HepG2 (cell line): ENCODE data around the gene EWSR1. TPM values are rescaled to one million over a fixed set of nuclear protein-coding genes. Genes with fewer than 3 reads are reported as not detected.

Source experiments
- CEBPG ChIP-seq: IDR thresholded peaks from 2 replicates; pipeline ENCODE4 v1.6.1; 2016
- GTF2F1 ChIP-seq: fragments of 150-350 bp; IDR thresholded peaks from 2 replicates; pipeline ENCODE4 v1.6.1; 2014; ENCODE audit warnings: low read length
- HOXD1 ChIP-seq: sonication (generic); formaldehyde crosslinking; IDR thresholded peaks from 2 replicates; pipeline ENCODE4 v1.5.0; 2020; ENCODE audit warnings: missing genetic modification reagents
- JUN ChIP-seq: sonication (generic); formaldehyde crosslinking; IDR thresholded peaks from 2 replicates; pipeline ENCODE4 v1.4.0; 2020; ENCODE audit warnings: mild to moderate bottlenecking, missing genetic modification reagents
- KDM2A ChIP-seq: sonication (generic); formaldehyde crosslinking; IDR thresholded peaks from 2 replicates; pipeline ENCODE4 v1.4.0; 2020; ENCODE audit warnings: low read depth, missing genetic modification reagents, borderline replicate concordance
- MTA3 ChIP-seq: sonication (generic); formaldehyde crosslinking; IDR thresholded peaks from 2 replicates; pipeline ENCODE4 v1.4.0; 2020; ENCODE audit warnings: missing genetic modification reagents
- RFX5 ChIP-seq: IDR thresholded peaks from 2 replicates; pipeline ENCODE4 v1.6.1; 2011; ENCODE audit warnings: low read depth, low read length, improper control_type of control experiment
- SAFB2 ChIP-seq: sonication (generic); formaldehyde crosslinking; IDR thresholded peaks from 2 replicates; pipeline ENCODE4 v1.5.1; 2020; ENCODE audit warnings: missing genetic modification reagents, low read depth, mild to moderate bottlenecking, borderline replicate concordance
- TOPORS ChIP-seq: sonication (generic); formaldehyde crosslinking; IDR thresholded peaks from 2 replicates; pipeline ENCODE4 v1.8.0; 2023; ENCODE audit warnings: mild to moderate bottlenecking, missing genetic modification reagents
- ZNF251 ChIP-seq: sonication (generic); formaldehyde crosslinking; IDR thresholded peaks from 2 replicates; pipeline ENCODE4 v1.9.0; 2021; ENCODE audit warnings: mild to moderate bottlenecking, missing genetic modification reagents
- ZNF605 ChIP-seq: sonication (generic); formaldehyde crosslinking; IDR thresholded peaks from 2 replicates; pipeline ENCODE4 v1.8.0; 2022; ENCODE audit warnings: mild to moderate bottlenecking, missing genetic modification reagents
- ZNF678 ChIP-seq: sonication (generic); formaldehyde crosslinking; IDR thresholded peaks from 2 replicates; pipeline ENCODE4 v1.4.0; 2020; ENCODE audit warnings: mild to moderate bottlenecking, missing genetic modification reagents
- ZNF781 ChIP-seq: sonication (generic); formaldehyde crosslinking; IDR thresholded peaks from 2 replicates; pipeline ENCODE4 v1.5.1; 2020; ENCODE audit warnings: borderline replicate concordance, mild to moderate bottlenecking, missing genetic modification reagents; ENCODE audit errors: not compliant biosample characterization
- polyA plus RNA-seq, 8 experiments: library from polyadenylated mRNA; depleted of rRNA in 3 of 8; stranded (reverse) in 7 of 8; unstranded in 1 of 8; fragments of >200 nt; fragmentation: Illumina TruSeq in 4 of 8; extraction: Trizol in 4 of 8; gene quantifications; 2 replicates each; pipeline versions ENCODE4 v1.2.1 to v1.2.3, GENCODE V29; 2011 to 2016; ENCODE audit warnings: low read depth in 4 of 8, missing spikeins in 1 of 8, mixed read lengths in 1 of 8; ENCODE audit not compliant: insufficient read depth in 1 of 8
- total RNA-seq, 5 experiments: library from RNA; depleted of rRNA; stranded (reverse); fragments of >200 nt; fragmentation: Illumina TruSeq; extraction: Trizol; gene quantifications; 2 replicates each; pipeline ENCODE4 v1.2.3, GENCODE V29; 2016; ENCODE audit warnings: low read depth in 1 of 5
- TF ChIP-seq, protein P1 (sequence below): sonication (generic); formaldehyde crosslinking; IDR thresholded peaks from 2 replicates; pipeline ENCODE4 v1.4.0; 2020; ENCODE audit warnings: missing genetic modification reagents
- TF ChIP-seq, protein P2 (sequence below): sonication (generic); formaldehyde crosslinking; IDR thresholded peaks from 2 replicates; pipeline ENCODE4 v1.5.1; 2020; ENCODE audit warnings: missing genetic modification reagents, mild to moderate bottlenecking, borderline replicate concordance
- TF ChIP-seq, protein P3 (sequence below): sonication (generic); formaldehyde crosslinking; IDR thresholded peaks from 2 replicates; pipeline ENCODE4 v1.4.0; 2020; ENCODE audit warnings: missing genetic modification reagents
- TF ChIP-seq, protein P4 (sequence below): sonication (generic); formaldehyde crosslinking; IDR thresholded peaks from 2 replicates; pipeline ENCODE4 v1.5.0; 2020; ENCODE audit warnings: mild to moderate bottlenecking, missing genetic modification reagents

EWSR1 gene
- total and polyA plus RNA-seq, 2 of the 13 experiments (the other 11 are each of a cell fraction or from before 2014, with no cell fraction given): 211 to 326 TPM

DNA sequence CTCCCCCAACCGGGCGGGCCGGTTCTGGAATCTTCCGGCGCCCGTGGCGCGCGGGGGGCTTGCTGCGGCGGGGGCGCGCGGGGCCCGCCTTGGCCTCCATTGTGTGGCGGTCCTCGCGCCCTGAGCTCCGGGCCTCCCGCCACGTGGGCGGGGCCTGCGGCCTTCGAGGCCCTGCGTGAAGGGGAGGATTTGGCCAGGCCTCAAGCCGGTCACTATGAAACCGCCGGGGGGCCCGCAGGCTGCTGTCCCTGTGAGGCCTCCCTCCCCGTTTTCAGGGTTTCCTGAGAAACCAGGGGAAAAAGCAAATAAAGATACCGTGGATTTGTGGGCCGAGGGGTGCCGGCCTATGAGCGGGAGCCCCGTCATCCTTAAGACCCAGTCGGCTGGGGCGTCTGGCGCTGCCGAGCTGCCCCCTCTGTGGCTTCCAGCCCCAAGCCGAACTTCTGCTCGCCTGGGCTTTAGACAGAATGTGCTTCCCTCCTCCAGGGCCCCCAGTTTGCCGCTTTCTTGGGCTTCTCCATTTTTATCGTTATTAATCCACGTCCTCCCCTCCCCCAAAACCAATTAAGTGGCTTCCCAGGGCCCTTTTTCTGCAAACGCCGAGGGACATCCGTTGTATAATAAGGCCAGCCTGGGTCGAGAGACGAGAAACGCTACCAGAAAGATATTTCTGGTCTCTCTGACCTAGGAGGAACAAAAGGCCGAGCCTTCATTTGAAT is 602 bp downstream of the EWSR1 start (continued):
- TF ChIP-seq, protein P1, sequence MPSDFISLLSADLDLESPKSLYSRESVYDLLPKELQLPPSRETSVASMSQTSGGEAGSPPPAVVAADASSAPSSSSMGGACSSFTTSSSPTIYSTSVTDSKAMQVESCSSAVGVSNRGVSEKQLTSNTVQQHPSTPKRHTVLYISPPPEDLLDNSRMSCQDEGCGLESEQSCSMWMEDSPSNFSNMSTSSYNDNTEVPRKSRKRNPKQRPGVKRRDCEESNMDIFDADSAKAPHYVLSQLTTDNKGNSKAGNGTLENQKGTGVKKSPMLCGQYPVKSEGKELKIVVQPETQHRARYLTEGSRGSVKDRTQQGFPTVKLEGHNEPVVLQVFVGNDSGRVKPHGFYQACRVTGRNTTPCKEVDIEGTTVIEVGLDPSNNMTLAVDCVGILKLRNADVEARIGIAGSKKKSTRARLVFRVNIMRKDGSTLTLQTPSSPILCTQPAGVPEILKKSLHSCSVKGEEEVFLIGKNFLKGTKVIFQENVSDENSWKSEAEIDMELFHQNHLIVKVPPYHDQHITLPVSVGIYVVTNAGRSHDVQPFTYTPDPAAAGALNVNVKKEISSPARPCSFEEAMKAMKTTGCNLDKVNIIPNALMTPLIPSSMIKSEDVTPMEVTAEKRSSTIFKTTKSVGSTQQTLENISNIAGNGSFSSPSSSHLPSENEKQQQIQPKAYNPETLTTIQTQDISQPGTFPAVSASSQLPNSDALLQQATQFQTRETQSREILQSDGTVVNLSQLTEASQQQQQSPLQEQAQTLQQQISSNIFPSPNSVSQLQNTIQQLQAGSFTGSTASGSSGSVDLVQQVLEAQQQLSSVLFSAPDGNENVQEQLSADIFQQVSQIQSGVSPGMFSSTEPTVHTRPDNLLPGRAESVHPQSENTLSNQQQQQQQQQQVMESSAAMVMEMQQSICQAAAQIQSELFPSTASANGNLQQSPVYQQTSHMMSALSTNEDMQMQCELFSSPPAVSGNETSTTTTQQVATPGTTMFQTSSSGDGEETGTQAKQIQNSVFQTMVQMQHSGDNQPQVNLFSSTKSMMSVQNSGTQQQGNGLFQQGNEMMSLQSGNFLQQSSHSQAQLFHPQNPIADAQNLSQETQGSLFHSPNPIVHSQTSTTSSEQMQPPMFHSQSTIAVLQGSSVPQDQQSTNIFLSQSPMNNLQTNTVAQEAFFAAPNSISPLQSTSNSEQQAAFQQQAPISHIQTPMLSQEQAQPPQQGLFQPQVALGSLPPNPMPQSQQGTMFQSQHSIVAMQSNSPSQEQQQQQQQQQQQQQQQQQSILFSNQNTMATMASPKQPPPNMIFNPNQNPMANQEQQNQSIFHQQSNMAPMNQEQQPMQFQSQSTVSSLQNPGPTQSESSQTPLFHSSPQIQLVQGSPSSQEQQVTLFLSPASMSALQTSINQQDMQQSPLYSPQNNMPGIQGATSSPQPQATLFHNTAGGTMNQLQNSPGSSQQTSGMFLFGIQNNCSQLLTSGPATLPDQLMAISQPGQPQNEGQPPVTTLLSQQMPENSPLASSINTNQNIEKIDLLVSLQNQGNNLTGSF (CRISPR knock-in tag): 0 out of 2 replicates have a peak, but pooled peaks have one; percentile 17
- TF ChIP-seq GTF2F1 (no peak), ZNF605 (CRISPR knock-in tag) (no peak), MTA3 (CRISPR knock-in tag) (no peak), JUN (CRISPR knock-in tag) (no peak; the same call in 1 of the 2 replicates), RFX5 (no peak), TOPORS (CRISPR knock-in tag) (no peak), CEBPG (CRISPR knock-in tag) (no peak), ZNF781 (CRISPR knock-in tag) (no peak), SAFB2 (CRISPR knock-in tag) (no peak), ZNF251 (no peak), KDM2A (CRISPR knock-in tag) (no peak), HOXD1 (CRISPR knock-in tag) (no peak), ZNF678 (peak; percentile 93; the same call in 1 of the 2 replicates)
- TF ChIP-seq, protein P2, sequence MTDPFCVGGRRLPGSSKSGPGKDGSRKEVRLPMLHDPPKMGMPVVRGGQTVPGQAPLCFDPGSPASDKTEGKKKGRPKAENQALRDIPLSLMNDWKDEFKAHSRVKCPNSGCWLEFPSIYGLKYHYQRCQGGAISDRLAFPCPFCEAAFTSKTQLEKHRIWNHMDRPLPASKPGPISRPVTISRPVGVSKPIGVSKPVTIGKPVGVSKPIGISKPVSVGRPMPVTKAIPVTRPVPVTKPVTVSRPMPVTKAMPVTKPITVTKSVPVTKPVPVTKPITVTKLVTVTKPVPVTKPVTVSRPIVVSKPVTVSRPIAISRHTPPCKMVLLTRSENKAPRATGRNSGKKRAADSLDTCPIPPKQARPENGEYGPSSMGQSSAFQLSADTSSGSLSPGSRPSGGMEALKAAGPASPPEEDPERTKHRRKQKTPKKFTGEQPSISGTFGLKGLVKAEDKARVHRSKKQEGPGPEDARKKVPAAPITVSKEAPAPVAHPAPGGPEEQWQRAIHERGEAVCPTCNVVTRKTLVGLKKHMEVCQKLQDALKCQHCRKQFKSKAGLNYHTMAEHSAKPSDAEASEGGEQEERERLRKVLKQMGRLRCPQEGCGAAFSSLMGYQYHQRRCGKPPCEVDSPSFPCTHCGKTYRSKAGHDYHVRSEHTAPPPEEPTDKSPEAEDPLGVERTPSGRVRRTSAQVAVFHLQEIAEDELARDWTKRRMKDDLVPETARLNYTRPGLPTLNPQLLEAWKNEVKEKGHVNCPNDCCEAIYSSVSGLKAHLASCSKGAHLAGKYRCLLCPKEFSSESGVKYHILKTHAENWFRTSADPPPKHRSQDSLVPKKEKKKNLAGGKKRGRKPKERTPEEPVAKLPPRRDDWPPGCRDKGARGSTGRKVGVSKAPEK: no peak
- TF ChIP-seq, protein P3, sequence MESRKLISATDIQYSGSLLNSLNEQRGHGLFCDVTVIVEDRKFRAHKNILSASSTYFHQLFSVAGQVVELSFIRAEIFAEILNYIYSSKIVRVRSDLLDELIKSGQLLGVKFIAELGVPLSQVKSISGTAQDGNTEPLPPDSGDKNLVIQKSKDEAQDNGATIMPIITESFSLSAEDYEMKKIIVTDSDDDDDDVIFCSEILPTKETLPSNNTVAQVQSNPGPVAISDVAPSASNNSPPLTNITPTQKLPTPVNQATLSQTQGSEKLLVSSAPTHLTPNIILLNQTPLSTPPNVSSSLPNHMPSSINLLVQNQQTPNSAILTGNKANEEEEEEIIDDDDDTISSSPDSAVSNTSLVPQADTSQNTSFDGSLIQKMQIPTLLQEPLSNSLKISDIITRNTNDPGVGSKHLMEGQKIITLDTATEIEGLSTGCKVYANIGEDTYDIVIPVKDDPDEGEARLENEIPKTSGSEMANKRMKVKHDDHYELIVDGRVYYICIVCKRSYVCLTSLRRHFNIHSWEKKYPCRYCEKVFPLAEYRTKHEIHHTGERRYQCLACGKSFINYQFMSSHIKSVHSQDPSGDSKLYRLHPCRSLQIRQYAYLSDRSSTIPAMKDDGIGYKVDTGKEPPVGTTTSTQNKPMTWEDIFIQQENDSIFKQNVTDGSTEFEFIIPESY: no peak
- TF ChIP-seq, protein P4, sequence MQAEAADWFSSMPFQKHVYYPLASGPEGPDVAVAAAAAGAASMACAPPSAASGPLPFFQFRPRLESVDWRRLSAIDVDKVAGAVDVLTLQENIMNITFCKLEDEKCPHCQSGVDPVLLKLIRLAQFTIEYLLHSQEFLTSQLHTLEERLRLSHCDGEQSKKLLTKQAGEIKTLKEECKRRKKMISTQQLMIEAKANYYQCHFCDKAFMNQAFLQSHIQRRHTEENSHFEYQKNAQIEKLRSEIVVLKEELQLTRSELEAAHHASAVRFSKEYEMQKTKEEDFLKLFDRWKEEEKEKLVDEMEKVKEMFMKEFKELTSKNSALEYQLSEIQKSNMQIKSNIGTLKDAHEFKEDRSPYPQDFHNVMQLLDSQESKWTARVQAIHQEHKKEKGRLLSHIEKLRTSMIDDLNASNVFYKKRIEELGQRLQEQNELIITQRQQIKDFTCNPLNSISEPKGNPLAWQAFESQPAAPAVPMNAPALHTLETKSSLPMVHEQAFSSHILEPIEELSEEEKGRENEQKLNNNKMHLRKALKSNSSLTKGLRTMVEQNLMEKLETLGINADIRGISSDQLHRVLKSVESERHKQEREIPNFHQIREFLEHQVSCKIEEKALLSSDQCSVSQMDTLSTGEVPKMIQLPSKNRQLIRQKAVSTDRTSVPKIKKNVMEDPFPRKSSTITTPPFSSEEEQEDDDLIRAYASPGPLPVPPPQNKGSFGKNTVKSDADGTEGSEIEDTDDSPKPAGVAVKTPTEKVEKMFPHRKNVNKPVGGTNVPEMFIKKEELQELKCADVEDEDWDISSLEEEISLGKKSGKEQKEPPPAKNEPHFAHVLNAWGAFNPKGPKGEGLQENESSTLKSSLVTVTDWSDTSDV: no peak
